SK-N-SH treated with all-trans-retinoic acid at 6 μM for 48 hours (cell line): ENCODE data around the gene CCDC106.

Experiments
- ARNTL ChIP-seq: fragments of 450-650 bp; formaldehyde crosslinking; IDR thresholded peaks from 2 replicates; pipeline ENCODE4 v1.5.0; 2020; ENCODE audit warnings: low read depth, mild to moderate bottlenecking, moderate library complexity, borderline replicate concordance
- BACH2 ChIP-seq: fragments of 250-450 bp; sonication (Bioruptor Pico); IDR thresholded peaks from 2 replicates; pipeline ENCODE4 v1.9.0; 2021; ENCODE audit warnings: mild to moderate bottlenecking, borderline replicate concordance
- ESRRG ChIP-seq: fragments of 250-450 bp; sonication (Bioruptor Pico); IDR thresholded peaks from 2 replicates; pipeline ENCODE4 v1.6.1; 2021; ENCODE audit warnings: mild to moderate bottlenecking
- GLIS3 ChIP-seq: fragments of 250-450 bp; sonication (Bioruptor Pico); IDR thresholded peaks from 2 replicates; pipeline ENCODE4 v1.5.0; 2020; ENCODE audit warnings: mild to moderate bottlenecking, moderate library complexity
- ISL1 ChIP-seq: fragments of 250-450 bp; sonication (Bioruptor Pico); IDR thresholded peaks from 2 replicates; pipeline ENCODE4 v2.1.2; 2022; ENCODE audit warnings: mild to moderate bottlenecking, moderate library complexity
- PATZ1 ChIP-seq: fragments of 250-450 bp; sonication (Bioruptor Pico); IDR thresholded peaks from 2 replicates; pipeline ENCODE4 v1.8.0; 2020; ENCODE audit warnings: mild to moderate bottlenecking, moderate library complexity, borderline replicate concordance
- POU6F1 ChIP-seq: fragments of 250-450 bp; sonication (Bioruptor Pico); IDR thresholded peaks from 2 replicates; pipeline ENCODE4 v1.8.0; 2021; ENCODE audit warnings: low read depth, mild to moderate bottlenecking, moderate library complexity, borderline replicate concordance
- RARB ChIP-seq: fragments of 250-450 bp; sonication (Bioruptor Pico); IDR thresholded peaks from 2 replicates; pipeline ENCODE4 v1.8.0; 2021; ENCODE audit warnings: mild to moderate bottlenecking, moderate library complexity
- TSHZ2 ChIP-seq: fragments of 250-450 bp; sonication (Bioruptor Pico); IDR thresholded peaks from 2 replicates; pipeline ENCODE4 v1.5.0; 2020; ENCODE audit warnings: mild to moderate bottlenecking, moderate library complexity
- ZFP3 ChIP-seq: fragments of 250-450 bp; sonication (Bioruptor Pico); IDR thresholded peaks from 2 replicates; pipeline ENCODE4 v1.5.0; 2020; ENCODE audit warnings: mild to moderate bottlenecking, moderate library complexity
- ZFP30 ChIP-seq: fragments of 450-650 bp; formaldehyde crosslinking; IDR thresholded peaks from 2 replicates; pipeline ENCODE4 v1.5.0; 2022; ENCODE audit warnings: mild to moderate bottlenecking, moderate library complexity
- ZNF8 ChIP-seq: fragments of 450-650 bp; formaldehyde crosslinking; IDR thresholded peaks from 2 replicates; pipeline ENCODE4 v1.5.0; 2020; ENCODE audit warnings: mild to moderate bottlenecking, moderate library complexity

- TF ChIP-seq ARNTL (CRISPR knock-in tag) (no peak), ISL1 (CRISPR knock-in tag) (no peak), POU6F1 (CRISPR knock-in tag) (no peak), BACH2 (CRISPR knock-in tag) (no peak), TSHZ2 (CRISPR knock-in tag) (no peak), RARB (no peak), ESRRG (no peak), ZFP3 (CRISPR knock-in tag) (no peak), ZNF8 (CRISPR knock-in tag) (no peak), ZFP30 (no peak), PATZ1 (no peak), GLIS3 (CRISPR knock-in tag) (no peak)
Observed at GRCh38 chr19:55632463-55632834, 15.6 kb upstream of the CCDC106 start.
